Measurements from ENCODE around the gene C3orf22.

DNA sequence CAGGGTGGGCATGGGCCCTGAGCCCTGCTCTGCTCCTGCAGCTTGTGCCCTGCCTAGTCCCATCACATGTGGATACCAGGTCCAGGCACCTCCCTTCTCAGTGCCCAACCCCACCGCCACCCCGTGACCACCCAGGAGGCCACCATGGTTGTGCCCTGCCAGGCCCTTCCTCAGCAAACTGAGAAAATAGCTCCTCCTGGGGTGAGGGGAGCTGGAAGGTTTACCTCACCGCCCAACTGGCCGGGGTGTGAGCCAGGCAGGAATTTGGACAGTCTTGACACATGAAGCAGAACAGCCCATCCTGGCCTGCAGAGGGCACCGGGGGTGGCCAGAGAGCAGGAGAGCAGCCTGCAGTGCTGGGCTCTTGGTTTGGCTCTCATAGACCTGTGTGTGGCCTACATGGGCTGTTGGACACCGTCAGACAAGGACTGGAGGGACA, 11.4 kb upstream of the C3orf22 start:
- TF ChIP-seq, protein P1, sequence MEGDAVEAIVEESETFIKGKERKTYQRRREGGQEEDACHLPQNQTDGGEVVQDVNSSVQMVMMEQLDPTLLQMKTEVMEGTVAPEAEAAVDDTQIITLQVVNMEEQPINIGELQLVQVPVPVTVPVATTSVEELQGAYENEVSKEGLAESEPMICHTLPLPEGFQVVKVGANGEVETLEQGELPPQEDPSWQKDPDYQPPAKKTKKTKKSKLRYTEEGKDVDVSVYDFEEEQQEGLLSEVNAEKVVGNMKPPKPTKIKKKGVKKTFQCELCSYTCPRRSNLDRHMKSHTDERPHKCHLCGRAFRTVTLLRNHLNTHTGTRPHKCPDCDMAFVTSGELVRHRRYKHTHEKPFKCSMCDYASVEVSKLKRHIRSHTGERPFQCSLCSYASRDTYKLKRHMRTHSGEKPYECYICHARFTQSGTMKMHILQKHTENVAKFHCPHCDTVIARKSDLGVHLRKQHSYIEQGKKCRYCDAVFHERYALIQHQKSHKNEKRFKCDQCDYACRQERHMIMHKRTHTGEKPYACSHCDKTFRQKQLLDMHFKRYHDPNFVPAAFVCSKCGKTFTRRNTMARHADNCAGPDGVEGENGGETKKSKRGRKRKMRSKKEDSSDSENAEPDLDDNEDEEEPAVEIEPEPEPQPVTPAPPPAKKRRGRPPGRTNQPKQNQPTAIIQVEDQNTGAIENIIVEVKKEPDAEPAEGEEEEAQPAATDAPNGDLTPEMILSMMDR (conservative IDR thresholded peaks at IDR 0.05; ENCODE audit: low read length), result peak; percentile 59
- TF ChIP-seq EZH2phosphoT487 (IDR thresholded peaks at IDR 0.05; ENCODE audit: borderline replicate concordance), result no peak

Measured in Loucy (cell line).